IMR-90 (cell line): ENCODE data around the gene CASTOR1. TPM values are rescaled to one million over a fixed set of nuclear protein-coding genes. Genes with fewer than 3 reads are reported as not detected.

Experiments used
- ATAC-seq: fragments of 200-7000 bp; cut with Tn5 transposase; 2 replicates; pipeline ENCODE4 v1.9.1; 2020; ENCODE audit warnings: low read depth, mild to moderate bottlenecking, moderate library complexity
- BruUV-seq: library from RNA; stranded (reverse); fragments of 400-500 nt; replicated peaks from 2 replicates; lab custom pipeline; 2021; lab: Mats Ljungman, UMichigan
- CTCF ChIA-PET: fragments of 300-600 bp; formaldehyde crosslinking; extraction: SDS; loops from one replicate; lab custom pipeline; 2021; ENCODE audit warnings: antibody characterized with exemption; lab: Yijun Ruan, JAX
- POLR2A ChIA-PET: fragments of 300-600 bp; sonication (Branson Sonifier 250); formaldehyde crosslinking; loops from one replicate; lab custom pipeline; 2022; ENCODE audit warnings: antibody characterized with exemption; ENCODE audit not compliant: unreplicated experiment; lab: Charles Lee
- DNase-seq: peaks from one replicate; pipeline ENCODE4 v3.0.0; 2013
- H2AFZ ChIP-seq: replicated peaks from 2 replicates; pipeline ENCODE3; 2013; ENCODE audit warnings: low read length, mild to moderate bottlenecking; ENCODE audit not compliant: poor library complexity
- H2AK5ac ChIP-seq: 2 replicates; pipeline ENCODE4 v1.6.1; 2013; ENCODE audit warnings: low read depth, low read length, inconsistent platforms
- H2AK9ac ChIP-seq: replicated peaks from 2 replicates; pipeline ENCODE3; 2013; ENCODE audit warnings: mild to moderate bottlenecking, low read depth, low read length, moderate library complexity; ENCODE audit not compliant: poor library complexity
- H2BK120ac ChIP-seq: 2 replicates; pipeline ENCODE4 v1.6.1; 2013; ENCODE audit warnings: low read depth, low read length, inconsistent platforms
- H2BK15ac ChIP-seq: 3 replicates; pipeline ENCODE4 v1.6.1; 2013; ENCODE audit warnings: low read depth, low read length, inconsistent platforms
- H2BK20ac ChIP-seq: 2 replicates; pipeline ENCODE4 v1.6.1; 2013; ENCODE audit warnings: low read depth, mild to moderate bottlenecking, inconsistent platforms, low read length, moderate library complexity
- H2BK5ac ChIP-seq: 2 replicates; pipeline ENCODE4 v1.6.1; 2013; ENCODE audit warnings: mild to moderate bottlenecking, low read depth, low read length, inconsistent platforms; ENCODE audit not compliant: poor library complexity, severe bottlenecking
- H3K14ac ChIP-seq: replicated peaks from 2 replicates; pipeline ENCODE4 v1.6.1; 2013; ENCODE audit warnings: low read depth, low read length, inconsistent platforms
- H3K18ac ChIP-seq: 2 replicates; pipeline ENCODE4 v1.6.1; 2013; ENCODE audit warnings: low read depth, low read length, control low read depth
- H3K23ac ChIP-seq: 2 replicates; pipeline ENCODE4 v1.6.1; 2013; ENCODE audit warnings: low read depth, low read length, inconsistent platforms
- H3K27ac ChIP-seq: 2 replicates; pipeline ENCODE4 v1.5.1; 2013; ENCODE audit warnings: mild to moderate bottlenecking, control low read depth, low read length; ENCODE audit not compliant: insufficient read depth
- H3K27me3 ChIP-seq: 2 replicates; pipeline ENCODE4 v1.6.1; 2013; ENCODE audit warnings: low read length; ENCODE audit not compliant: control insufficient read depth, insufficient read depth
- H3K36me3 ChIP-seq: 2 replicates; pipeline ENCODE4 v1.6.1; 2013; ENCODE audit warnings: low read length, mixed read lengths; ENCODE audit not compliant: control insufficient read depth, insufficient read depth
- H3K4ac ChIP-seq: 2 replicates; pipeline ENCODE4 v1.6.1; 2013; ENCODE audit warnings: low read depth, low read length, inconsistent platforms
- H3K4me1 ChIP-seq: 2 replicates; pipeline ENCODE4 v1.6.1; 2013; ENCODE audit warnings: low read length, mixed read lengths; ENCODE audit not compliant: control insufficient read depth, insufficient read depth
- H3K4me2 ChIP-seq: 2 replicates; pipeline ENCODE4 v1.6.1; 2013; ENCODE audit warnings: low read depth, mild to moderate bottlenecking, control low read depth, low read length, moderate library complexity
- H3K4me3 ChIP-seq: 2 replicates; pipeline ENCODE4 v1.5.1; 2013; ENCODE audit warnings: low read depth, mild to moderate bottlenecking, control low read depth, low read length, moderate library complexity; ENCODE audit not compliant: insufficient read depth
- H3K56ac ChIP-seq: 2 replicates; pipeline ENCODE4 v1.6.1; 2013; ENCODE audit warnings: low read length, inconsistent platforms; ENCODE audit not compliant: insufficient read depth; ENCODE audit errors: extremely low read depth
- H3K79me1 ChIP-seq, 2 experiments: 2 replicates each; pipeline ENCODE4 v1.6.1; 2013; ENCODE audit warnings: low read length in 2 of 2, inconsistent platforms in 1 of 2, low read depth in 1 of 2
- H3K9ac ChIP-seq: 2 replicates; pipeline ENCODE4 v1.6.1; 2013; ENCODE audit warnings: low read depth, low read length, control low read depth
- H3K9me1 ChIP-seq: 2 replicates; pipeline ENCODE4 v1.6.1; 2013; ENCODE audit warnings: low read length, inconsistent platforms; ENCODE audit not compliant: insufficient read depth
- H3K9me3 ChIP-seq: 2 replicates; pipeline ENCODE4 v1.6.1; 2013; ENCODE audit warnings: low read length; ENCODE audit not compliant: control insufficient read depth, insufficient read depth
- H4K20me1 ChIP-seq: 2 replicates; pipeline ENCODE4 v1.6.1; 2013; ENCODE audit warnings: low read length, inconsistent platforms; ENCODE audit not compliant: insufficient read depth
- H4K5ac ChIP-seq: 2 replicates; pipeline ENCODE4 v1.6.1; 2013; ENCODE audit warnings: mild to moderate bottlenecking, low read depth, low read length, control low read depth
- H4K8ac ChIP-seq, 2 experiments: 2 replicates each; pipeline ENCODE4 v1.6.1; 2013; ENCODE audit warnings: low read depth in 2 of 2, low read length in 2 of 2, control low read depth in 1 of 2, inconsistent platforms in 1 of 2
- H4K91ac ChIP-seq: 2 replicates; pipeline ENCODE4 v1.6.1; 2013; ENCODE audit warnings: low read depth, low read length, inconsistent platforms; ENCODE audit not compliant: insufficient read depth
- POLR2A ChIP-seq: IDR thresholded peaks from 2 replicates; pipeline ENCODE4 v1.6.1; 2012; ENCODE audit warnings: mild to moderate bottlenecking, low read depth, low read length
- WGBS, 2 experiments: methylation state at CpG; one replicate each; pipeline versions ENCODE4 v1.1.5 to v1.1.7; 2013; ENCODE audit warnings: missing lambda C conversion rate in 2 of 2; ENCODE audit not compliant: insufficient read length in 1 of 2; ENCODE audit errors: extremely low coverage in 2 of 2; 5-methylcytosine and 5-hydroxymethylcytosine counted together
- dilution Hi-C: fragments of 300-500 bp; cut with HindIII; formaldehyde crosslinking; loops from one replicate; pipeline ENCODE4 v1.14.3; 2018; ENCODE audit warnings: low sequenced_read_pairs; ENCODE audit not compliant: unreplicated experiment
- in situ Hi-C: fragments of 300-500 bp; cut with MboI; formaldehyde crosslinking; loops from 3 replicates; pipeline ENCODE4 v1.14.3; 2019; ENCODE audit warnings: low sequenced_read_pairs, inconsistent platforms, mixed read lengths
- intact Hi-C: fragments of 100-400 bp; cut with micrococcal nuclease; formaldehyde crosslinking; loops from 2 replicates; pipeline ENCODE4 v1.10.0; 2022
- polyA plus RNA-seq, 3 experiments: library from polyadenylated mRNA; depleted of rRNA; stranded (reverse); fragments of >200 nt; gene quantifications; 2 replicates each; pipeline ENCODE4 v1.2.3, GENCODE V29; 2012; ENCODE audit warnings: low replicate concordance in 1 of 3
- total RNA-seq: library from RNA; depleted of rRNA; stranded (reverse); fragments of >200 nt; gene quantifications from 2 replicates; pipeline ENCODE4 v1.2.3, GENCODE V29; 2012
- TF ChIP-seq, protein P1 (sequence below): fragments of 150-350 bp; IDR thresholded peaks from 2 replicates; pipeline ENCODE4 v1.6.1; 2016; ENCODE audit warnings: low read depth, mild to moderate bottlenecking, low read length, moderate library complexity, borderline replicate concordance

The CASTOR1 gene
- total and polyA plus RNA-seq, 2 of the 4 experiments (the other 2 are of a cell fraction): 10.6 to 23.5 TPM

GRCh38 chr22:30252411-30253204, 36.7 kb downstream of the CASTOR1 start:
- intact Hi-C loops (no loop called here), in situ Hi-C loops (no loop called here), dilution Hi-C loops (no loop called here)
- Histone ChIP-seq H3K36me3 (no peaks in the 10 kb centered on the region), H4K20me1 (no peaks in the 10 kb centered on the region), H3K14ac (peak overlapping the region; percentile 97), H3K4me2 (no peak overlapping the region), H2BK120ac (peak overlapping the region; percentile 96), H3K27me3 (no peaks in the 10 kb centered on the region), H2BK15ac (peak overlapping the region; percentile 99), H2BK5ac (peak overlapping the region; percentile 70), H3K4ac (peak overlapping the region; percentile 95), H2AK5ac (peak overlapping the region; percentile 100), H3K56ac (peak overlapping the region; percentile 66; the same call in 1 of the 2 replicates), H3K27ac (peak overlapping the region; percentile 76), H2AK9ac (peak overlapping the region; percentile 92), H2BK20ac (peak overlapping the region; percentile 89), H2AFZ (peak overlapping the region; percentile 88), H3K9me3 (no peaks in the 10 kb centered on the region), H4K8ac (peak overlapping the region; percentile 98), H3K4me1 (peaks cover 48% of the 10 kb centered on the region), H3K9ac (peak overlapping the region; percentile 50), H3K18ac (peak overlapping the region; percentile 66), H4K5ac (peak overlapping the region; percentile 87), H3K4me3 (no peak overlapping the region), H3K23ac (peak overlapping the region; percentile 90), H4K91ac (peak overlapping the region; percentile 97), H3K79me1 (peaks cover 0 to 4% of the 10 kb centered on the region in 2 experiments; a peak in 2 of 4 replicates), H3K9me1 (peaks cover 16% of the 10 kb centered on the region)
- ChIA-PET POLR2A (no interaction called here), CTCF (no interaction called here)
- no peak for ATAC-seq
- 70% methylated on average over 10 of the region's 22 CpGs; no CpG with 5 or more reads in 1 of the 2 experiments for WGBS, 2 experiments
- TF ChIP-seq POLR2A: peak; percentile 7; the same call in 1 of the 2 replicates
- TF ChIP-seq, protein P1, sequence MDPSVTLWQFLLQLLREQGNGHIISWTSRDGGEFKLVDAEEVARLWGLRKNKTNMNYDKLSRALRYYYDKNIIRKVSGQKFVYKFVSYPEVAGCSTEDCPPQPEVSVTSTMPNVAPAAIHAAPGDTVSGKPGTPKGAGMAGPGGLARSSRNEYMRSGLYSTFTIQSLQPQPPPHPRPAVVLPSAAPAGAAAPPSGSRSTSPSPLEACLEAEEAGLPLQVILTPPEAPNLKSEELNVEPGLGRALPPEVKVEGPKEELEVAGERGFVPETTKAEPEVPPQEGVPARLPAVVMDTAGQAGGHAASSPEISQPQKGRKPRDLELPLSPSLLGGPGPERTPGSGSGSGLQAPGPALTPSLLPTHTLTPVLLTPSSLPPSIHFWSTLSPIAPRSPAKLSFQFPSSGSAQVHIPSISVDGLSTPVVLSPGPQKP: no peak
- BruUV-seq: no TSS peak
- DNase-seq: no peak
